GM19043 (cell line): ENCODE measurements around the gene PSMD6.

ENCODE experiments used
- ATAC-seq: cut with Tn5 transposase; IDR thresholded peaks from one replicate; pipeline ENCODE4 v1.9.1; 2021; ENCODE audit warnings: low read depth; ENCODE audit not compliant: unreplicated experiment

The PSMD6 gene

GRCh38 chr3:63963496-63963895 is 59.8 kb downstream of the PSMD6 start:
- no peak for ATAC-seq

GRCh38 chr3:63961891-63962290 is 61.4 kb downstream of the PSMD6 start:
- ATAC-seq: peak; percentile 85
